GM19452 (cell line): ENCODE measurements around the gene HTATSF1.
A peak's percentile ranks its signal among the peaks of the same experiment; 100 is the strongest.

ENCODE experiments used
- ATAC-seq: cut with Tn5 transposase; IDR thresholded peaks from one replicate; pipeline ENCODE4 v1.9.1; 2021; ENCODE audit not compliant: unreplicated experiment

Gene HTATSF1

GRCh38 chrX:136495043-136495442 lies 2.3 kb upstream of the HTATSF1 start:
- no peak for ATAC-seq

GRCh38 chrX:136496186-136496763 lies 1.1 kb upstream of the HTATSF1 start:
- ATAC-seq = no peak

- ATAC-seq = peak; percentile 84
These were observed 432 bp upstream of the HTATSF1 start for GRCh38 chrX:136496764-136497555.

GRCh38 chrX:136519069-136519468 lies 21.7 kb downstream of the HTATSF1 start:
- ATAC-seq = no peak

- no peak for ATAC-seq
These were observed 26.4 kb downstream of the HTATSF1 start for GRCh38 chrX:136523770-136524169.

GRCh38 chrX:136525738-136526606 lies 28.6 kb downstream of the HTATSF1 start:
- no peak for ATAC-seq

- no peak for ATAC-seq
These were observed 31.4 kb downstream of the HTATSF1 start for GRCh38 chrX:136528645-136529315.

GRCh38 chrX:136529795-136530194 lies 32.4 kb downstream of the HTATSF1 start:
- ATAC-seq = no peak

GRCh38 chrX:136531951-136532350 lies 34.6 kb downstream of the HTATSF1 start, which contains the start of gene VGLL1:
TSS of gene VGLL1 (plus strand) at chrX:136532215. CDS start at chrX:136536021, 3,806 bp downstream.
- no peak for ATAC-seq

- ATAC-seq = no peak
These were observed 36.7 kb downstream of the HTATSF1 start for GRCh38 chrX:136534131-136534530.

GRCh38 chrX:136538811-136539210 lies 41.4 kb downstream of the HTATSF1 start:
- no peak for ATAC-seq

- no peak for ATAC-seq
These were observed 42.8 kb downstream of the HTATSF1 start for GRCh38 chrX:136540226-136540625.

- ATAC-seq = no peak
These were observed 43.9 kb downstream of the HTATSF1 start for GRCh38 chrX:136541294-136541693.

GRCh38 chrX:136542281-136542680 lies 44.9 kb downstream of the HTATSF1 start:
- ATAC-seq = no peak

- ATAC-seq = no peak
These were observed 49.0 kb downstream of the HTATSF1 start for GRCh38 chrX:136546371-136546781.

GRCh38 chrX:136549226-136549625 lies 51.8 kb downstream of the HTATSF1 start:
- no peak for ATAC-seq

- ATAC-seq = no peak
These were observed 54.0 kb downstream of the HTATSF1 start for GRCh38 chrX:136551410-136551809.

GRCh38 chrX:136555694-136556093 lies 58.3 kb downstream of the HTATSF1 start:
- no peak for ATAC-seq
